ENCODE measurements around the gene PLP2.

DNA sequence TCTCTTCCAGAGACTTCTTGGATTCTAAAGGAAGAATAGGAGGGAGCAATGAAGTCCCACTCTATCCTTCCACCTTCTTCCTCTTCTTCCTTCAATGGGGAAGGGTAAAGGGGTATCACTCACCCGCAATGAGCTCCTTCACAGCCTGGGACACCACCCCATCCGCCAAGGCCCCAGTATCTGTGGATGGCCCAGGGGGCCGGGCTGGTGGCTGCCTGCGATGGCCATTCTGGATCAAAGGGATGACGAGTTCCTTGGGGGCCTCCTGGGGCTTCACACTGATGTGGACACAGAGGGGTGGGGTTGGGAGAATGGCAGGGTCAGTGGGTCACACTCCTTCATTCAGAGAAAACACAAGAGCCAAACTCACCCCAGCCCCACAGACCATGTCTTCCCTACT is 49.2 kb upstream of the PLP2 start:
- TF ChIP-seq, protein P1, sequence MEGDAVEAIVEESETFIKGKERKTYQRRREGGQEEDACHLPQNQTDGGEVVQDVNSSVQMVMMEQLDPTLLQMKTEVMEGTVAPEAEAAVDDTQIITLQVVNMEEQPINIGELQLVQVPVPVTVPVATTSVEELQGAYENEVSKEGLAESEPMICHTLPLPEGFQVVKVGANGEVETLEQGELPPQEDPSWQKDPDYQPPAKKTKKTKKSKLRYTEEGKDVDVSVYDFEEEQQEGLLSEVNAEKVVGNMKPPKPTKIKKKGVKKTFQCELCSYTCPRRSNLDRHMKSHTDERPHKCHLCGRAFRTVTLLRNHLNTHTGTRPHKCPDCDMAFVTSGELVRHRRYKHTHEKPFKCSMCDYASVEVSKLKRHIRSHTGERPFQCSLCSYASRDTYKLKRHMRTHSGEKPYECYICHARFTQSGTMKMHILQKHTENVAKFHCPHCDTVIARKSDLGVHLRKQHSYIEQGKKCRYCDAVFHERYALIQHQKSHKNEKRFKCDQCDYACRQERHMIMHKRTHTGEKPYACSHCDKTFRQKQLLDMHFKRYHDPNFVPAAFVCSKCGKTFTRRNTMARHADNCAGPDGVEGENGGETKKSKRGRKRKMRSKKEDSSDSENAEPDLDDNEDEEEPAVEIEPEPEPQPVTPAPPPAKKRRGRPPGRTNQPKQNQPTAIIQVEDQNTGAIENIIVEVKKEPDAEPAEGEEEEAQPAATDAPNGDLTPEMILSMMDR (IDR thresholded peaks at IDR 0.05; ENCODE audit: poor library complexity) = no peak
- no peak for TF ChIP-seq EZH2 (IDR thresholded peaks at IDR 0.05; ENCODE audit: borderline replicate concordance)
